Measurements from ENCODE around the gene SPTLC2. TPM values are rescaled to one million over a fixed set of nuclear protein-coding genes. Genes with fewer than 3 reads are reported as not detected.

SPTLC2 gene
- total and polyA plus RNA-seq, 2 of the 13 experiments (the other 11 are each of a cell fraction or from before 2014, with no cell fraction given), result 17.4 to 17.5 TPM

DNA sequence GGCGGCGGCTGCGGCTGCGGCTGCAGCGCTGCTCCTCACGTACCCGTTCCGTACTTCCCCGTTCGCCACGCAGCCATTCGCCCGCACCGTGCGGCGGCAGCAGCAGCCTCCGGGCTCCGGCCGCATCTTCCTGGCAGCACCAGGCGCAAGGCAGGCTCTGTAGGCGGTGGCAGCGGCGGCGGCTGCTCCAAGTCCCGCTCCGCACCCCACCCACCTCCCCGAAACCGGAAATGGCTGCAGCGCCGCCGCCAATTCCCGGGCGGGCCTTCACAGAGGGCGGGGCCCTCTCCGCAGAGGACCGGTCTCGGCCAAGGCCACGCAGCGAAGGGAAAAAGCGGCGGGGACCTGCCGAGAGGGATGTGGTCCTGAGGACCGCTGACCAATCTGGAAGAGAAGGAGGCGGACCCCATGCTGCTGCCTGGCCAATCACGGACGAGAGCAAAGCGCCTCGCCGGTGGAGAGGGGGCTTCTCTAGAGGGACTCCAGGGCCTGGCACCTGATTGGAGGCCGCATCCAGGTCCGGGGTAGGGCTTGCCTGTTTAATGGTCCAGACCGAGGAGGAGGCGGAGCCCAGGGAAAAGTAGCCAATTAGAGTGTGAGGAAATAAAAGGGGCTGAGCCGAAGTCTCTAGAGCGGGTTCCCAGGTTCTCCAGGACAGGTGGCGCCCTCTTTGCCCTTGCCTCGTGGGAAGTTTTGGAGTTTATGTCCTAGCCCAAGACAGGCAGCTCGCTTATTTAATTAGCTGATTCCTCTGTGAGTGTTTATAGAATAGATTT, at the start of gene SPTLC2 (continued):
- TF ChIP-seq PAF1 (CRISPR knock-in tag; IDR thresholded peaks at IDR 0.05) (no peak), ZNF136 (CRISPR knock-in tag; IDR thresholded peaks at IDR 0.05; ENCODE audit: low read depth) (no peak), GATA4 (IDR thresholded peaks at IDR 0.05; ENCODE audit: borderline replicate concordance, low read depth) (no peak; the same call in 1 of the 2 replicates), HNRNPK (IDR thresholded peaks at IDR 0.05; ENCODE audit: low read depth, low read length, poor library complexity, severe bottlenecking) (peak; percentile 30), ZFP36L2 (CRISPR knock-in tag; IDR thresholded peaks at IDR 0.05) (no peak), CCDC6 (CRISPR knock-in tag; IDR thresholded peaks at IDR 0.05) (peak; percentile 21; the same call in 1 of the 2 replicates), TBP (CRISPR knock-in tag; IDR thresholded peaks at IDR 0.05) (no peak), PTBP1 (IDR thresholded peaks at IDR 0.05; ENCODE audit: low read depth, low read length, poor library complexity, severe bottlenecking) (no peak), ARHGAP35 (CRISPR knock-in tag; IDR thresholded peaks at IDR 0.05; ENCODE audit: borderline replicate concordance) (no peak), ZNF781 (CRISPR knock-in tag; IDR thresholded peaks at IDR 0.05; ENCODE audit: borderline replicate concordance, not compliant biosample characterization) (no peak), ZNF12 (CRISPR knock-in tag; IDR thresholded peaks at IDR 0.05) (peak; percentile 46; the same call in 1 of the 2 replicates), ZNF354B (CRISPR knock-in tag; IDR thresholded peaks at IDR 0.05) (no peak), RORA (CRISPR knock-in tag; IDR thresholded peaks at IDR 0.05) (no peak), ZNF263 (CRISPR knock-in tag; IDR thresholded peaks at IDR 0.05) (no peak), ZNF44 (CRISPR knock-in tag; IDR thresholded peaks at IDR 0.05) (no peak), ZFP36L1 (CRISPR knock-in tag; IDR thresholded peaks at IDR 0.05) (0 out of 2 replicates have a peak, but pooled peaks have one; percentile 66), FOXC1 (CRISPR knock-in tag; IDR thresholded peaks at IDR 0.05; ENCODE audit: borderline replicate concordance) (peak; percentile 84), FUBP1 (CRISPR knock-in tag; IDR thresholded peaks at IDR 0.05; ENCODE audit: borderline replicate concordance) (no peak), THAP9 (CRISPR knock-in tag; IDR thresholded peaks at IDR 0.05; ENCODE audit: borderline replicate concordance) (peak; percentile 79; the same call in 1 of the 2 replicates), SP2 (CRISPR knock-in tag; IDR thresholded peaks at IDR 0.05) (peak; percentile 95), KLF11 (CRISPR knock-in tag; IDR thresholded peaks at IDR 0.05) (no peak), TEAD3 (CRISPR knock-in tag; optimal IDR thresholded peaks at IDR 0.05; ENCODE audit: borderline replicate concordance) (no peak), DNMT3B (CRISPR knock-in tag; conservative IDR thresholded peaks at IDR 0.05) (no peak), ELF3 (CRISPR knock-in tag; IDR thresholded peaks at IDR 0.05) (0 out of 2 replicates have a peak, but pooled peaks have one; percentile 61)
- TF ChIP-seq, protein P1, sequence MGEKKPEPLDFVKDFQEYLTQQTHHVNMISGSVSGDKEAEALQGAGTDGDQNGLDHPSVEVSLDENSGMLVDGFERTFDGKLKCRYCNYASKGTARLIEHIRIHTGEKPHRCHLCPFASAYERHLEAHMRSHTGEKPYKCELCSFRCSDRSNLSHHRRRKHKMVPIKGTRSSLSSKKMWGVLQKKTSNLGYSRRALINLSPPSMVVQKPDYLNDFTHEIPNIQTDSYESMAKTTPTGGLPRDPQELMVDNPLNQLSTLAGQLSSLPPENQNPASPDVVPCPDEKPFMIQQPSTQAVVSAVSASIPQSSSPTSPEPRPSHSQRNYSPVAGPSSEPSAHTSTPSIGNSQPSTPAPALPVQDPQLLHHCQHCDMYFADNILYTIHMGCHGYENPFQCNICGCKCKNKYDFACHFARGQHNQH (CRISPR knock-in tag; IDR thresholded peaks at IDR 0.05), result no peak; the same call in 1 of the 2 replicates
